ENCODE results near the gene BDH1. TPM values are rescaled to one million over a fixed set of nuclear protein-coding genes. Genes with fewer than 3 reads are reported as not detected.

BDH1 gene
- total and polyA plus RNA-seq, 2 experiments from 2014 or later: 21.4 to 26.1 TPM

GRCh38 chr3:197528190-197528589 lies 27.6 kb downstream of the BDH1 start:
- Histone ChIP-seq H3K36me3 (no peaks in the 10 kb centered on the region), H3K4me3 (no peak overlapping the region), H3K9me3 (ENCODE audit: low read depth) (no peaks in the 10 kb centered on the region), H3K27ac (no peak overlapping the region), H3K27me3 (no peaks in the 10 kb centered on the region), H3K4me1 (ENCODE audit: low read depth) (no peaks in the 10 kb centered on the region)
- TF ChIP-seq CTCF (IDR thresholded peaks at IDR 0.05; ENCODE audit: low read depth, low read length): no peak
- DNase-seq (ENCODE audit: low read depth in 1 of 2, low spot score in 1 of 2): peak in 1 of 2 donors; percentile 23

DNA sequence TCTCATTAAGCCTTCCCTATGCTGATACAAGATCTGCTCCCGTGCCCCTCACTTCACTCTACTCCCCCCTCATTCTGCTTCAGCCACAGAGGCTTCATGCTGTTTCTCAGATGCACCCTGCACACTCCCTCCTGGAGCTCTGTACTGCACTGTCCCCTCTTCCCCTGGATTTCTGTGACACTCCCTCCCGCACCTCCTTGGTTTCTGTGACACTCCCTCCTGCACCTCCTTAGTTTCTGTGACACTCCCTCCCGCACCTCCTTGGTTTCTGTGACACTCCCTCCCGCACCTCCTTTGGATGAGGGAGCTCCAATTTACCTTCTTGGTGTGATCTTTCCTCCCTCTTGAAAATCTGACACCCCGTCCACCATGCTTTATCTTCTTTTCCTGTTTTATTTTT lies 28.2 kb downstream of the BDH1 start:
- no peak overlapping the region for H3K27ac ChIP-seq
- no peak for TF ChIP-seq CTCF (IDR thresholded peaks at IDR 0.05; ENCODE audit: low read depth, low read length)
- DNase-seq (ENCODE audit: low read depth in 1 of 2, low spot score in 1 of 2): no peak
- no peaks in the 10 kb centered on the region for H3K4me1 ChIP-seq (ENCODE audit: low read depth)
- no peaks in the 10 kb centered on the region for H3K36me3 ChIP-seq
- H3K9me3 ChIP-seq (ENCODE audit: low read depth): no peaks in the 10 kb centered on the region
- H3K27me3 ChIP-seq: no peaks in the 10 kb centered on the region
- H3K4me3 ChIP-seq: no peak overlapping the region

GRCh38 chr3:197525706-197526105 lies 30.1 kb downstream of the BDH1 start:
- H3K9me3 ChIP-seq (ENCODE audit: low read depth): no peaks in the 10 kb centered on the region
- H3K27me3 ChIP-seq: no peaks in the 10 kb centered on the region
- no peak overlapping the region for H3K27ac ChIP-seq
- TF ChIP-seq CTCF (IDR thresholded peaks at IDR 0.05; ENCODE audit: low read depth, low read length): peak; percentile 38
- peak in 1 of 2 donors; percentile 34 for DNase-seq (ENCODE audit: low read depth in 1 of 2, low spot score in 1 of 2)
- no peaks in the 10 kb centered on the region for H3K36me3 ChIP-seq
- H3K4me1 ChIP-seq (ENCODE audit: low read depth): no peaks in the 10 kb centered on the region
- H3K4me3 ChIP-seq: no peak overlapping the region

DNA sequence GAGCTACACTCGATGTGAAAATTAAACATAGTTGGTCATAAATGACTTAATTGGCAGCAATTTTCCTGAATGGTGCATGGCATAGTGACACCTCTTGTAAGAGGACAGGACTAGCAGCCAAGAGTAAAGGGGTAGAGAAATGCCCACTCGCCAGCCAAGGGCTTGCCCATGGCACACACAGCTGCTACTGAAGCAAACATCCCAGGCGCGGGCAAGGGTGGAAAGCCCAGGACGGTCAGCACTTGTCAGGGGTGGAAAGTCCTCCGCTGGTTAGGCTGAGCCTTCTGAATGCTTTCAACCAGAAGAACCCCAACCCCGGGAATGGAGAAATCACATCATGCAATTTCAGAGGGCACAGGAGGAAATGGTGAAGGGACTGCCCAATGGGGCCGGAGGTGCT lies 31.6 kb downstream of the BDH1 start:
- TF ChIP-seq CTCF (IDR thresholded peaks at IDR 0.05; ENCODE audit: low read depth, low read length): no peak

DNA sequence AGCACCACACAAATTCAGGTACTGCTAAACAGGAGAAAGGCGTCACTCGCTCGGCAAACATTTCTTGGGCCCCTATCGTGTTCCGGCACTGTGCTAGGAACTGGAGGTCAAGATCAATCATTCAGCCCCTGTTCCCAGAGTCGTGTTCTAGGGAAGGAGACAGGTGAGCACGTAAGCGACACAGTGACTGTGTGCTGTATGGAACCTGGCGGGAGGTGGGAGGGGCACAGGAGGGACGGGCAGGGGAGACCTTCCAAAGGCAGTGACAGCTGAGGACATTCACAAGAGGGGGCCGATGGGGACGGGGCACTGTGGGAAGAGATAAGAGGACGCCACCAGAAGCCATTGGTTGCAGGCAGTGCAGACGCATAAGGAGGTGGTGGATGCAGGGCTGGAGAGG lies 32.2 kb downstream of the BDH1 start:
- no peak for DNase-seq (ENCODE audit: low read depth in 1 of 2, low spot score in 1 of 2)
- H3K4me1 ChIP-seq (ENCODE audit: low read depth): no peaks in the 10 kb centered on the region
- no peak for TF ChIP-seq CTCF (IDR thresholded peaks at IDR 0.05; ENCODE audit: low read depth, low read length)

More for the DNA sequence above, 31.6 kb downstream of the BDH1 start:
- no peak for DNase-seq (ENCODE audit: low read depth in 1 of 2, low spot score in 1 of 2)
- no peaks in the 10 kb centered on the region for H3K9me3 ChIP-seq (ENCODE audit: low read depth)
- no peaks in the 10 kb centered on the region for H3K36me3 ChIP-seq
- no peaks in the 10 kb centered on the region for H3K4me1 ChIP-seq (ENCODE audit: low read depth)
- H3K27me3 ChIP-seq: no peaks in the 10 kb centered on the region
- no peak overlapping the region for H3K27ac ChIP-seq
- H3K4me3 ChIP-seq: no peak overlapping the region

More for the DNA sequence above, 32.2 kb downstream of the BDH1 start:
- no peaks in the 10 kb centered on the region for H3K36me3 ChIP-seq
- H3K27me3 ChIP-seq: no peaks in the 10 kb centered on the region
- H3K9me3 ChIP-seq (ENCODE audit: low read depth): no peaks in the 10 kb centered on the region
- no peak overlapping the region for H3K4me3 ChIP-seq
- H3K27ac ChIP-seq: no peak overlapping the region
